HL-60 (cell line): Measurements from ENCODE around the gene GGTLC1.
A peak's percentile ranks its signal among the peaks of the same experiment; 100 is the strongest.

Source experiments
- GABPA ChIP-seq: IDR thresholded peaks from 2 replicates; pipeline ENCODE4 v1.6.1; 2012; ENCODE audit warnings: low read depth
- POLR2AphosphoS5 ChIP-seq: IDR thresholded peaks from 2 replicates; pipeline ENCODE4 v1.6.1; 2012; ENCODE audit warnings: low read depth
- TF ChIP-seq, protein P1 (sequence below): IDR thresholded peaks from one replicate; pipeline ENCODE4 v1.5.1; 2011; ENCODE audit warnings: low read length, control low read depth, inconsistent platforms; ENCODE audit not compliant: insufficient read depth
- TF ChIP-seq, protein P2 (sequence below): IDR thresholded peaks from 2 replicates; pipeline ENCODE4 v1.6.1; 2012; ENCODE audit warnings: low read depth; ENCODE audit not compliant: insufficient replicate concordance

DNA sequence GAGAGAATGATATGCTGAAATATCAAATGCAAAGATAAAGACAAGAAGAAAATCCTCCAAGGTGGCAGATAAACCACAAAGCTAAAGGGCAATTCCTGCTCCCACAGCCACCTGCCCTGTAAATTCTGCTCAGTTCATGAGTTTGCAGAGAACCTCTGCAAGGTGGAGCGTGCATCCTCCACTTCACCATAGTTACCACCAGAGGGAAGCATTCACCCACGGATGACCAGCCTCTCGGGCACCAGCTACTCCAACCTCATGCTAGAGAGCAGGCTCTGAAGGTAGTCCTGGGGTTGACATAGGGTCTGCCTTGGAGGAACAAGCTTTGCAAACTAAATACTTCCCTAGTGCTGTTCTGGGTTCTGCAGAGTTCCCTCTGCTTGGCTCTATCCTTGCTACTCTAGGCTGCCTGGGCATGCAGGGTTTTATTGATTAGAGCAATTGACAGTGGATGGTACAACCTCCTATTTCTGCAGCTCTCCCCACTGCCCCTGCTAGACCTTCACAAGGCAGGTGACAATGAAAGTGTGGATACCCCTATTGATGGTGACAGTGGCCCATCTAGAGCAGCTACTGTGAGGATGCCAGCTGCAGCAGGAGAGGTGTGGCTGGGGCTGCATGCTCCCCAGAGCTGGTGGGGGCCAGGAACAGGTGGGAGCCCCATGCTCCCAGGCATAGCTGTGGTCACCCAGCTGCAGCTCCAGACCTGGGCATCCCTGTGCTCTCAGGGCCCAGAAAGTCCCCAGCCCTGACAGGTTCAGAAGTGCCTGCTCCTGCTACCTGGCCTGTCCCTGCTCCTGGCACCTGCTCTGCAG is 51.1 kb downstream of the GGTLC1 start:
- TF ChIP-seq, protein P1, sequence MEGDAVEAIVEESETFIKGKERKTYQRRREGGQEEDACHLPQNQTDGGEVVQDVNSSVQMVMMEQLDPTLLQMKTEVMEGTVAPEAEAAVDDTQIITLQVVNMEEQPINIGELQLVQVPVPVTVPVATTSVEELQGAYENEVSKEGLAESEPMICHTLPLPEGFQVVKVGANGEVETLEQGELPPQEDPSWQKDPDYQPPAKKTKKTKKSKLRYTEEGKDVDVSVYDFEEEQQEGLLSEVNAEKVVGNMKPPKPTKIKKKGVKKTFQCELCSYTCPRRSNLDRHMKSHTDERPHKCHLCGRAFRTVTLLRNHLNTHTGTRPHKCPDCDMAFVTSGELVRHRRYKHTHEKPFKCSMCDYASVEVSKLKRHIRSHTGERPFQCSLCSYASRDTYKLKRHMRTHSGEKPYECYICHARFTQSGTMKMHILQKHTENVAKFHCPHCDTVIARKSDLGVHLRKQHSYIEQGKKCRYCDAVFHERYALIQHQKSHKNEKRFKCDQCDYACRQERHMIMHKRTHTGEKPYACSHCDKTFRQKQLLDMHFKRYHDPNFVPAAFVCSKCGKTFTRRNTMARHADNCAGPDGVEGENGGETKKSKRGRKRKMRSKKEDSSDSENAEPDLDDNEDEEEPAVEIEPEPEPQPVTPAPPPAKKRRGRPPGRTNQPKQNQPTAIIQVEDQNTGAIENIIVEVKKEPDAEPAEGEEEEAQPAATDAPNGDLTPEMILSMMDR: peak; percentile 55
- TF ChIP-seq, protein P2, sequence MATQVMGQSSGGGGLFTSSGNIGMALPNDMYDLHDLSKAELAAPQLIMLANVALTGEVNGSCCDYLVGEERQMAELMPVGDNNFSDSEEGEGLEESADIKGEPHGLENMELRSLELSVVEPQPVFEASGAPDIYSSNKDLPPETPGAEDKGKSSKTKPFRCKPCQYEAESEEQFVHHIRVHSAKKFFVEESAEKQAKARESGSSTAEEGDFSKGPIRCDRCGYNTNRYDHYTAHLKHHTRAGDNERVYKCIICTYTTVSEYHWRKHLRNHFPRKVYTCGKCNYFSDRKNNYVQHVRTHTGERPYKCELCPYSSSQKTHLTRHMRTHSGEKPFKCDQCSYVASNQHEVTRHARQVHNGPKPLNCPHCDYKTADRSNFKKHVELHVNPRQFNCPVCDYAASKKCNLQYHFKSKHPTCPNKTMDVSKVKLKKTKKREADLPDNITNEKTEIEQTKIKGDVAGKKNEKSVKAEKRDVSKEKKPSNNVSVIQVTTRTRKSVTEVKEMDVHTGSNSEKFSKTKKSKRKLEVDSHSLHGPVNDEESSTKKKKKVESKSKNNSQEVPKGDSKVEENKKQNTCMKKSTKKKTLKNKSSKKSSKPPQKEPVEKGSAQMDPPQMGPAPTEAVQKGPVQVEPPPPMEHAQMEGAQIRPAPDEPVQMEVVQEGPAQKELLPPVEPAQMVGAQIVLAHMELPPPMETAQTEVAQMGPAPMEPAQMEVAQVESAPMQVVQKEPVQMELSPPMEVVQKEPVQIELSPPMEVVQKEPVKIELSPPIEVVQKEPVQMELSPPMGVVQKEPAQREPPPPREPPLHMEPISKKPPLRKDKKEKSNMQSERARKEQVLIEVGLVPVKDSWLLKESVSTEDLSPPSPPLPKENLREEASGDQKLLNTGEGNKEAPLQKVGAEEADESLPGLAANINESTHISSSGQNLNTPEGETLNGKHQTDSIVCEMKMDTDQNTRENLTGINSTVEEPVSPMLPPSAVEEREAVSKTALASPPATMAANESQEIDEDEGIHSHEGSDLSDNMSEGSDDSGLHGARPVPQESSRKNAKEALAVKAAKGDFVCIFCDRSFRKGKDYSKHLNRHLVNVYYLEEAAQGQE: no peak
- TF ChIP-seq POLR2AphosphoS5: no peak
- TF ChIP-seq GABPA: no peak
